ENCODE data around the gene CLDN24.

Gene CLDN24

DNA sequence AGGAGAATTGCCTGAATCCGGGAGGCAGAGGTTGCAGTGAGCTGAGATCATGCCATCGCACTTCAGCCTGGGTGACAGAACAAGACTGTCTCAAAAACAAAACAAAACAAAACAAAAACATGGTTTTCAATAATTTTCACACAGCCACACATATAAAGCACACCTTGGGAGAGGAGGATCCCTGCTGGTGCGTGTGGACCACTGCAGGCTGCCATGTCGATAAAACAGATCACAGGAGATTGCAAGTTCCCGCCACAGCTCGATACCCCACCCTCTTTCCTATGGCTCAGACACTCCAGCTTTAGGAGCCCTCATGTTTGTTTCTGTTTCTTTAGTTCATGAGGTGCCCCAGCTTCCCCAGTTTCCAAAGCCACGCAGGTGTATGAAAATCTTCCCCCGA is 31.3 kb upstream of the CLDN24 start:
- FAIRE-seq: no peak
- DNase-seq (ENCODE audit: insufficient read length, low spot score): no peak
- TF ChIP-seq CTCF (IDR thresholded peaks at IDR 0.05; ENCODE audit: insufficient read depth, missing control alignments): no peak

GRCh38 chr4:183352546-183352945 is 30.3 kb upstream of the CLDN24 start:
- FAIRE-seq (peak; percentile 79), DNase-seq (ENCODE audit: insufficient read length, low spot score) (no peak)
- no peak for TF ChIP-seq CTCF (IDR thresholded peaks at IDR 0.05; ENCODE audit: insufficient read depth, missing control alignments)

DNA sequence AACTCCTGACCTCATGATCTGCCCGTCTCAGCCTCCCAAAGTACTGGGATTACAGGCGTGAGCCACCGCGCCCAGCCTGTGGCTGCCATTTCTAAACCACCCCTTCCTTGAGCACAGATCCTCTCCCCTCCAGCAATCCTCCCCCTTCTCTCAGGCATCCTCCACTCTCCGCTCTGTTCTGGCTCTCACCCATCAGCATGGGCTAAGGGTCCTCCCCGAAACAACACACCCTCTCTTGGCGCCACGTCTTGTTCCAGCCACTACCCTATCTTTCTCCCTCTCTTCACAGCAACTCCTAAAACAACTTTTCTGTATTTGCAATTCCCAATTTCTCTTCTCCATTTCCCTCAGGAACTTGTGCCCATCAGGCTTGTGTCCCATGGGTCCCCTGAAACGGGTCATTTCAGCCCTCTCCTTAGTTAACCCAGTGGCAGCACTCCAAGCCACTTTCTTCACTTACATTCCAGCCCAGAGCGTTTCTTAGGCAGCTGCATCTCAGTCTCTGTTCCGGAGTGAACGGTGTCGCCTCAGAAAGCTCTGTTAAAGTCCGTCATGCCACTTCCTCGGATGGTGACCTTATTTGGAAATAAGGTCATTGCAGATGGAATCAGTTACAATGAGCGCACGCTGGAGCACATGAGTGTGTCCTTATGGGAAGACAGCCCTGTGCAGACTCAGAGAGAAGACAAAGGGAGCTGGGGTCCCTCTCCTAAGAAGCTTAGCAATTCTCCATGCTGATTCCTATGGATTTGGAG is 28.3 kb upstream of the CLDN24 start:
- DNase-seq (ENCODE audit: insufficient read length, low spot score) (no peak), FAIRE-seq (no peak)
- no peak for TF ChIP-seq CTCF (IDR thresholded peaks at IDR 0.05; ENCODE audit: insufficient read depth, missing control alignments)

DNA sequence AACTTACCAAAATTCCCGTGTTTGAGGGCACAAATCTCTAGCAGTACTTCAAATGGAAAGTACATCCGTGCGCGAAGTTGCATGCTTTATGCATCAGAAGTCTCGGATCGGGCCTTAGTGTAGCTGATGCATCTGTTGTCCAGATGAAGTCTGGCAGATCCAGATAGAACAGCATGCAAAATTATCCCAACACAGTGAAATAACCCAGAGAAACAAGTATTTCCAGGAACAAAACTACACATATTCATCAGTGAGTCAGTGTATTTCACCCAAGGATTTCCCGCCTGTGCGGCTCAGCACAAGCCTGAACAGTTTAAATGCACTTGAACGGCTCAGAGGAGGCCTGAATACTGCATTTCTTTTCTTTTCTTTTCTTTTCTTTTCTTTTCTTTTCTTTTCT is 27.4 kb upstream of the CLDN24 start:
- FAIRE-seq: no peak

DNA sequence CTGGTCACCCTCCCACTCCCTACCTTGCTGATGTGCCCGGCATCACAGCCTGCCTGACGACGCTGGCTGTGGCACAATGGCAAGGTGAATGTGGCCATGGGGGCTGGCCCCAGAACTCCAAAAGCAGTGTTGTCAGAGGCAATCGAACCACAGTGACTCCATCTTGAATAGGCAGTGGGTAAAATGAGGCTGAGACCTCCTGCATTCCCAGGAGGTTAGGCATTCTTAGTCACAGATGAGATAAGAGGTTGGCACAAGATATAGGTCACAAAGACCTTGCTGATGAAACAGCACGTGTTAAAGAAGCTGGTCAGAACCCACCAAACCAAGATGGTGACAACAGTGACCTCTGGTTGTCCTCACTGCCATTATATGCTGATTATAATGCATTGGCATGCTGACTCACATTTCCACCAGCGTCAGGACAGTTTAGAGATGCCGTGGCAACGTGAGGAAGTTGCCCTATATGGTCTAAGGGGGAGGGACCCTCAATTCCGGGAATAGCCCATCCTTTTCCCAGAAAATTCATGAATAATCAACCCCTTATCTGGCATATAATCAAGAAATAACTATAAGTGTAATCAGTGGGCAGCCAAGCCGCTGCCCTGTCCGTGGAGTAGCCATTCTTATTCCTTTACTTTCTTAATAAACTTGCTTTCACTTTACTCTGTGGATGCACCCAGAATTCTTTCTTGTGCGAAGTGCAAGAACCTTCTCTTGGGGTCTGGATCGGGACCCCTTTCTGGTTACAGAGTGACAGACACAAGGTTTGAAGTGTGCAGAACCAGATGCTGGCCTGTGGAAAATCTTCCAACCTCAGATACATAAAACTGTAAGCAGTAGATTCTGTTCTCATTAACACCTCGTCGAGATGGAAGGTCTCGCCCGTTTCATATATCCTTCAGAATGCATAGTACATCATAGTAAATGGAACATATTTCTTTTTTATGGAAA is 26.8 kb upstream of the CLDN24 start:
- no peak for FAIRE-seq

More for the DNA sequence above, 27.4 kb upstream of the CLDN24 start:
- no peak for DNase-seq (ENCODE audit: insufficient read length, low spot score)
- TF ChIP-seq CTCF (IDR thresholded peaks at IDR 0.05; ENCODE audit: insufficient read depth, missing control alignments): no peak

GRCh38 chr4:183348136-183348535 is 25.9 kb upstream of the CLDN24 start:
- TF ChIP-seq CTCF (IDR thresholded peaks at IDR 0.05; ENCODE audit: insufficient read depth, missing control alignments): no peak
- DNase-seq (ENCODE audit: insufficient read length, low spot score): no peak
- FAIRE-seq: no peak

More for the DNA sequence above, 26.8 kb upstream of the CLDN24 start:
- no peak for DNase-seq (ENCODE audit: insufficient read length, low spot score)
- TF ChIP-seq CTCF (IDR thresholded peaks at IDR 0.05; ENCODE audit: insufficient read depth, missing control alignments): no peak

Data from D721Med (cell line).